Raji (cell line): ENCODE results near the gene NSD1.

Experiments used
- POLR2A ChIP-seq: IDR thresholded peaks from 2 replicates; pipeline ENCODE4 v1.6.1; 2011; ENCODE audit warnings: low read depth, low read length, control low read depth; ENCODE audit not compliant: insufficient read depth

NSD1 gene

DNA sequence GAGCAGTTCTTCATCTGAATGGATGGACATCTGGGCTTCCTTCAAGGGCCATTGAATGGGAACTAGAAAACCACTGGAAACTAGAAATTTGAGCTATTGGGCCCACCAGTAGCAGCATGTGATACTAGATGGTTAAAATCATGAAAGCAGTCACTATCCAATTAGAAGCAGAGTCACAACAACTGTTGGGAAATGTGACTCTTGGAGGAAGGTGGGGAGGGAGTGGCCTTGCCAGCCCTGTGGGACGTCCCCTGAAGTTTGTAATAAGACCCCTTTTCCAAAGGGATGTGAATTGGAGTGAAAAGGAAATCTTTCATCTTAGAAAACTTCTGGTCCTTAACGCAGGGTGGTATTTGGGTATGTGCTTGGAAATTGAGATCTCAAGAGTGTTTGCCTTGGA, 164.3 kb downstream of the NSD1 start:
- no peak for TF ChIP-seq POLR2A

DNA sequence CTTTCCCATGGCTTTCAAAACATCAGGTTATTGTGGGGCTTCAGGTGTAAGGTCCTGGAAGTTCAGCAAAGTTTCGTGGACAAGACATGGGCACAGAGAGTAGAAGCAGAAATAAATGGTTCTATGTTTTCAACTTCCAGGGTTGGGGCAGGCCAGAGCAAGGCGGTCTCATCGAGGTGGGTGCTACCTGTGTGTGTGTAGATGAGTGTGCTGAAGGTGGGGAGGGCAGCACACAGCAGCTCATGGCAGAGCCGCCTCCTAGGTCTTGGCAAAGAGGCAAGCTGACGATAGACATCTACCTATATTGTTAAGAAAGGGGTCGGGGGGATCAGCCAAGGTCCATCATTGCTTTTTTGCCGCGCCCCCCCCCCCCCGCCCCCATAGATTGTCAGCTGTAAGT, 166.1 kb downstream of the NSD1 start:
- TF ChIP-seq POLR2A = no peak

GRCh38 chr5:177300236-177300880, 166.8 kb downstream of the NSD1 start:
- no peak for TF ChIP-seq POLR2A

- TF ChIP-seq POLR2A = no peak
These were observed 167.4 kb downstream of the NSD1 start for GRCh38 chr5:177300951-177301350.

GRCh38 chr5:177301503-177302165, 168.1 kb downstream of the NSD1 start:
- TF ChIP-seq POLR2A = no peak

GRCh38 chr5:177302354-177303110, 169.0 kb downstream of the NSD1 start:
- TF ChIP-seq POLR2A = no peak

GRCh38 chr5:177303121-177303924, 169.8 kb downstream of the NSD1 start, which contains the start of the genes PRELID1 and RAB24:
Gene PRELID1, plus strand, starts transcription at chr5:177303799. Its CDS starts 187 bp downstream, at chr5:177303986.
Gene RAB24, minus strand, starts transcription at chr5:177303719. Its CDS starts 431 bp downstream, at chr5:177303288.
- peak; percentile 81 for TF ChIP-seq POLR2A

GRCh38 chr5:177303925-177304391, 170.4 kb downstream of the NSD1 start:
- no peak for TF ChIP-seq POLR2A

DNA sequence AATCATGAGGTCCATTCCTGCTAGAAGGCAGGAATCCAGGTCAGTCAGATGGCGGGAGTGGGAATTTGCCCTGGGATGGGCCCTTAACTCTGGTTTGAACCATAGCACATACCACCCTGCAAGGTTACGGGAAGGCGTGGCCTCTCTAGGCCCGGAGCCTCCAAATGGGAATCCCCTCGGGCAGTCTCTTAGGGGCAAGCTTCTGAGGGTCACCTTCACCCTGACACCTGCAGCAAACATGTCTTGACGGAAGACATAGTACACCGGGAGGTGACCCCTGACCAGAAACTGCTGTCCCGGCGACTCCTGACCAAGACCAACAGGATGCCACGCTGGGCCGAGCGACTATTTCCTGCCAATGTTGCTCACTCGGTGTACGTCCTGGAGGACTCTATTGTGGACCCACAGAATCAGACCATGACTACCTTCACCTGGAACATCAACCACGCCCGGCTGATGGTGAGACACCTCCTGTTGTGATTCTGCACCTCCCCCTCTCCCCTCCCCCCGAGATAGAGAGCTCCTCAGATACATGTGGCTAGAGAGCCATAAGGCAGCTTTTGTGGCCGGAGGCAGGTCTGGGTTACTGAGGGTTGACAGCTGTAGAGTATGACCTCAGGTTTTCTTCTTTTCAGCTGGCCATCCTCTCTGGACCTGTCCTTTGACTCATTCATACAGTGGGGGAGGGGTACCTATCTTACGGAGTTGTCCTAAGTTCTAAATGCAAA, 171.0 kb downstream of the NSD1 start:
- no peak for TF ChIP-seq POLR2A

GRCh38 chr5:177306674-177307543, 173.3 kb downstream of the NSD1 start:
- TF ChIP-seq POLR2A = 0 out of 2 replicates have a peak, but pooled peaks have one; percentile 32

- TF ChIP-seq POLR2A = 0 out of 2 replicates have a peak, but pooled peaks have one; percentile 29
These were observed 174.2 kb downstream of the NSD1 start for GRCh38 chr5:177307544-177308363.

GRCh38 chr5:177308740-177309139, 175.2 kb downstream of the NSD1 start:
- TF ChIP-seq POLR2A = no peak
